PFSK-1 (cell line): ENCODE data around the gene ANO1.

Experiments used
- FOXP2 ChIP-seq: optimal IDR thresholded peaks from 2 replicates; pipeline ENCODE3; 2011; ENCODE audit warnings: borderline replicate concordance, control low read depth, inconsistent platforms; ENCODE audit not compliant: insufficient read depth; ENCODE audit errors: extremely low read length, extremely low read depth
- POLR2AphosphoS5 ChIP-seq: IDR thresholded peaks from 2 replicates; pipeline ENCODE4 v1.6.1; 2012; ENCODE audit warnings: low read depth, mild to moderate bottlenecking, control low read depth, low read length, moderate library complexity
- SIN3A ChIP-seq: IDR thresholded peaks from 2 replicates; pipeline ENCODE4 v1.6.1; 2012; ENCODE audit warnings: mild to moderate bottlenecking, low read length, moderate library complexity, borderline replicate concordance; ENCODE audit not compliant: insufficient read depth
- TAF1 ChIP-seq: IDR thresholded peaks from 2 replicates; pipeline ENCODE4 v1.6.1; 2012; ENCODE audit warnings: low read length, control low read depth, borderline replicate concordance; ENCODE audit not compliant: insufficient read depth
- TF ChIP-seq, protein P1 (sequence below), 2 experiments: IDR thresholded peaks; 2 replicates each; pipeline versions ENCODE4 v1.6.1 to v1.8.0; 2011 to 2012; ENCODE audit warnings: low read depth in 2 of 2, low read length in 2 of 2, control low read depth in 1 of 2, inconsistent platforms in 1 of 2, mild to moderate bottlenecking in 1 of 2, moderate library complexity in 1 of 2; ENCODE audit not compliant: insufficient read depth in 1 of 2

Gene ANO1

DNA sequence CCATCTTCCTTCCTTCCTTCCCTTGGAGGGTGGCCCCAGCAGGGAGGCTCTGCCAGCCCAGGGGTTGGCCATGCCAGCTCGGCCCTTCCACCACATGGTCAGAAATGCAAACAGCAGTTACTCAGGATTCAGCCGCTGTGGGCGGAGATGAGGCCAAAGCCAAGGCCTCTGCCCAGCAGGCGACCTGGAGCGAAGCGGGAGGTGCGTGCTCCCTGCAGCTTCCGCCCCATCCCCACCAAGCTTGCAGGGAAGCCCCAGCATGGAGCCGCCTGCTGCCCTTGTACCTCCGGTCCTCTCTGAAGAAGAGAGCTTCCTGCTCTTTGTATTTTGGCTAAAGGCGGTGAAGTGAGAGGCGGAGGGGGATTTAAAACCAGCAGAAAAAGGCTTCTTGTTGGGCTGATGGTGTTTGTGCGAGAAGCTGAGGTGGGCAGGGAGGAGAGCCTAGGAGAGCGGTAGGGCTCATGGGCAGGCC is 50.4 kb downstream of the ANO1 start:
- TF ChIP-seq SIN3A (no peak), TAF1 (no peak), FOXP2 (no peak), POLR2AphosphoS5 (no peak)
- TF ChIP-seq, protein P1, sequence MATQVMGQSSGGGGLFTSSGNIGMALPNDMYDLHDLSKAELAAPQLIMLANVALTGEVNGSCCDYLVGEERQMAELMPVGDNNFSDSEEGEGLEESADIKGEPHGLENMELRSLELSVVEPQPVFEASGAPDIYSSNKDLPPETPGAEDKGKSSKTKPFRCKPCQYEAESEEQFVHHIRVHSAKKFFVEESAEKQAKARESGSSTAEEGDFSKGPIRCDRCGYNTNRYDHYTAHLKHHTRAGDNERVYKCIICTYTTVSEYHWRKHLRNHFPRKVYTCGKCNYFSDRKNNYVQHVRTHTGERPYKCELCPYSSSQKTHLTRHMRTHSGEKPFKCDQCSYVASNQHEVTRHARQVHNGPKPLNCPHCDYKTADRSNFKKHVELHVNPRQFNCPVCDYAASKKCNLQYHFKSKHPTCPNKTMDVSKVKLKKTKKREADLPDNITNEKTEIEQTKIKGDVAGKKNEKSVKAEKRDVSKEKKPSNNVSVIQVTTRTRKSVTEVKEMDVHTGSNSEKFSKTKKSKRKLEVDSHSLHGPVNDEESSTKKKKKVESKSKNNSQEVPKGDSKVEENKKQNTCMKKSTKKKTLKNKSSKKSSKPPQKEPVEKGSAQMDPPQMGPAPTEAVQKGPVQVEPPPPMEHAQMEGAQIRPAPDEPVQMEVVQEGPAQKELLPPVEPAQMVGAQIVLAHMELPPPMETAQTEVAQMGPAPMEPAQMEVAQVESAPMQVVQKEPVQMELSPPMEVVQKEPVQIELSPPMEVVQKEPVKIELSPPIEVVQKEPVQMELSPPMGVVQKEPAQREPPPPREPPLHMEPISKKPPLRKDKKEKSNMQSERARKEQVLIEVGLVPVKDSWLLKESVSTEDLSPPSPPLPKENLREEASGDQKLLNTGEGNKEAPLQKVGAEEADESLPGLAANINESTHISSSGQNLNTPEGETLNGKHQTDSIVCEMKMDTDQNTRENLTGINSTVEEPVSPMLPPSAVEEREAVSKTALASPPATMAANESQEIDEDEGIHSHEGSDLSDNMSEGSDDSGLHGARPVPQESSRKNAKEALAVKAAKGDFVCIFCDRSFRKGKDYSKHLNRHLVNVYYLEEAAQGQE (IDR thresholded peaks at IDR 0.05; ENCODE audit: insufficient read depth in 1 of 2, low read depth in 2 of 2, low read length in 2 of 2) = no peak

DNA sequence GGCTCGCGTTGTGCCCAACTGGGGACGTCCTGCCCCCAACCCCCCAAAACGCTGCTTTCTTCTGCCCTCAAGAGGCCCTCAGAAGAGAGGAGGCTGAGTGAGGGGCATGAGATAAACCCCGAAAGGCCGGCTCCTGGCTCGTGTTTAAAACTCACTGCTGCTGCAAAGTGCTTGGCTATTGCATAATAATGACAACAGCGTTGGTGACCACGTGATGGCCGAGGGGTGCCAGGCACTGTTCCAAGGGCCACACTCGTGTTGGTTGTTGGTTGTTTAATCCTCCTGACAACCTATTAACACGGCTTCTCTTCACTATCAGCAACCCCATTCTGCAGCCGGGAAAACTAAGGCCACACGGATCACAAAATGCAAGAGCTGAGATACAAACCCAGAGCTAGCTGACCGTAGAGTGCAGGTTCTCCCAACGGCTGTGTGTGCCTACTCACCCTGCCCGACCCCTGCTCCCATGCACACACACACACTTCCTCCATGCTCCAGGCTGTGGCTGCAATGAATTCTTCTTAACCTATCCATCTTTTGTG is 51.0 kb downstream of the ANO1 start:
- TF ChIP-seq, protein P1 (IDR thresholded peaks at IDR 0.05; ENCODE audit: insufficient read depth in 1 of 2, low read depth in 2 of 2, low read length in 2 of 2) = no peak
- TF ChIP-seq TAF1 = no peak
- no peak for TF ChIP-seq FOXP2
- no peak for TF ChIP-seq SIN3A
- no peak for TF ChIP-seq POLR2AphosphoS5

DNA sequence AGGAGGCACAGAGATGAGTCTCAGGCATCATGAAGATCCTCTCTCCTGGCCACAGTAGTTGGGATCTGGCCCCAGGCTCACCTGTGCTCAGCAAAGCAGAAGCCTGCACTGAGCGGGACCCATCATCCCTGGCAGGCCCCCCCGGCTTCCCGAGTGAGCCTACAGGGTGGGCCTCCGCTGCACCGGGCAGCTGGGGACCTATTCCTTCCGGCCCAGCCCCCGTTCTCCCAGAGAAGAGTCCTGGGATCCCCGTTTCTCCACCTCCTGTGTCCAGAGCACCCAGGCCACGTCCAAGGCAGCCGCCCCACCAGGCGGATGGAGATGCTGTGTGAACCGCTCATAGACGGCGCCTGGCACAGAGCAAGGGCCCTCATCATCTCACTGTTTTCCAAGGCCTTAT is 52.5 kb downstream of the ANO1 start:
- TF ChIP-seq POLR2AphosphoS5 (no peak), SIN3A (no peak), TAF1 (no peak), FOXP2 (no peak)
- TF ChIP-seq, protein P1 (IDR thresholded peaks at IDR 0.05; ENCODE audit: insufficient read depth in 1 of 2, low read depth in 2 of 2, low read length in 2 of 2) = no peak

DNA sequence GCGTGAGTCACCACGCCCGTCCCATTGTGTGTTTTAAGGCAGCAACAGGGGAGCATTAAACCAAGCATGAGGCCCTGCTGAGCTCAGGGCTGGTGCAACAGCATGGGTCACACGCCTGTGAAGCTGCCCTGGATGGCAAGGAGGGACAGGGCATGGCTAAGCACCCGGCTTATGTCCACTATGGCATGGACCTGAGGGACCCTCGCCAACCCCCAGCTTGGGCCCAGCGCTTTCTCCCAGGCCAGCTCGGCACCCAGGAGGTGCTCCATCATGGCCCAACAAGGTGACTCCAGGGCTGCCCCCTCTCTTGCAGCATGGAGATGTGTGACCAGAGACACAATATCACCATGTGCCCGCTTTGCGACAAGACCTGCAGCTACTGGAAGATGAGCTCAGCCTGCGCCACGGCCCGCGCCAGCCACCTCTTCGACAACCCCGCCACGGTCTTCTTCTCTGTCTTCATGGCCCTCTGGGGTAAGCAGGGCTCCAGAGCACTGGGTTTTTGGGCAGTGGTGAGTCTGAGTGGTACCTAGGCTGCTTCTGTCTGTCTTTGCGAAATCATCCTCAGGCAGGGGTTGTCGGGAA is 53.6 kb downstream of the ANO1 start:
- no peak for TF ChIP-seq POLR2AphosphoS5

DNA sequence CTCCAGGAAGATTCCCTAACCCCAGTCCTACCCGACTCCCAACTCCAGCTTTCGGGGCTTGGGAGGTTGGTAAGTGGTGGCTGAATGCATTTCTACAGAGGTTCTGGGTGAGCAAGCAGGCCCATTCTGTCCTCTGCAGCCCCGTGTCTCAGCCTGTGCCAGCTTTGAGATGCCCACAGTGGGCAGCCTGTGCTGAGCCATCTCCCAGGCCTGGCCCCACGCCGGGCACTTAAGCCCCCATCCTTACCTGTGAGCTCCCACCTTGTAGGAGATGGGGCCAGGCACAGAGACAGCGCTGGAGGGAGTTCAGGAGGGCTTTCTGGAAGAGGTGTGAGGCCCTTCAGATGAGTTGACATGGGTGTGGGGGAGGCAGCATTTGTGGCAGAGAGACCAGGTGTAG is 54.5 kb downstream of the ANO1 start:
- TF ChIP-seq POLR2AphosphoS5 = no peak
- no peak for TF ChIP-seq FOXP2
- TF ChIP-seq TAF1 = no peak
- TF ChIP-seq, protein P1 (IDR thresholded peaks at IDR 0.05; ENCODE audit: insufficient read depth in 1 of 2, low read depth in 2 of 2, low read length in 2 of 2) = no peak
- no peak for TF ChIP-seq SIN3A
